ENCODE results near the gene FGFR3. TPM values are rescaled to one million over a fixed set of nuclear protein-coding genes. Genes with fewer than 3 reads are reported as not detected.

Gene FGFR3
- total RNA-seq, 4 donors from 2014 or later, result 56.2 to 209 (median 110) TPM

- Histone ChIP-seq H3K9me3 (no peaks in the 10 kb centered on the region), H3K4me1 (peaks cover 13 to 32% (median 25%) of the 10 kb centered on the region in 4 donors), H3K36me3 (no peaks in the 10 kb centered on the region), H3K4me3 (peak overlapping the region in 3 of 4 donors; percentile 24 to 48 (median 39)), H3K27me3 (peaks cover 94% of the 10 kb centered on the region), H3K27ac (no peak overlapping the region)
- DNase-seq, result peak; percentile 45
- TF ChIP-seq CTCF (IDR thresholded peaks at IDR 0.05) (peak in 4 of 5 experiments; percentile 27 to 31 (median 28)), POLR2AphosphoS5 (IDR thresholded peaks at IDR 0.05) (no peak), EP300 (IDR thresholded peaks at IDR 0.05; ENCODE audit: low read depth) (no peak)
- in situ Hi-C loops (cut with MboI; ENCODE audit: low pct_ligation_motif_present in 1 of 4, low pct_unique_long_range_greater_than_20kb in 1 of 4, low sequenced_read_pairs in 3 of 4), result no loop called here
- WGBS, 2 donors (ENCODE audit: low coverage in 1 of 2), result 22% methylated on average over 21 of the region's 32 CpGs; no CpG with 5 or more reads in 1 of the 2 donors
- intact Hi-C loops (cut with DNase I; ENCODE audit: low total_unique reads), result no loop called here
Measured at GRCh38 chr4:1767770-1768366, 25.2 kb upstream of the FGFR3 start.

- intact Hi-C loops (cut with DNase I; ENCODE audit: low total_unique reads) (no loop called here), in situ Hi-C loops (cut with MboI; ENCODE audit: low pct_ligation_motif_present in 1 of 4, low pct_unique_long_range_greater_than_20kb in 1 of 4, low sequenced_read_pairs in 3 of 4) (no loop called here)
- H3K27me3 ChIP-seq, result peaks cover 92% of the 10 kb centered on the region
- H3K4me3 ChIP-seq, result no peak overlapping the region
- peaks cover 9 to 25% (median 19%) of the 10 kb centered on the region in 4 donors for H3K4me1 ChIP-seq
- no peak for DNase-seq
- H3K27ac ChIP-seq, result no peak overlapping the region
- H3K9me3 ChIP-seq, result no peaks in the 10 kb centered on the region
- no peaks in the 10 kb centered on the region for H3K36me3 ChIP-seq
- 71% methylated on average over 21 of the region's 23 CpGs; no CpG with 5 or more reads in 1 of the 2 donors for WGBS, 2 donors (ENCODE audit: low coverage in 1 of 2)
- TF ChIP-seq POLR2A (IDR thresholded peaks at IDR 0.05) (no peak), EP300 (IDR thresholded peaks at IDR 0.05; ENCODE audit: low read depth) (no peak), POLR2AphosphoS5 (IDR thresholded peaks at IDR 0.05) (no peak), CTCF (IDR thresholded peaks at IDR 0.05) (no peak)
Measured at GRCh38 chr4:1768367-1769034, 24.6 kb upstream of the FGFR3 start.

GRCh38 chr4:1769692-1770091, 23.4 kb upstream of the FGFR3 start:
- no peak for TF ChIP-seq EP300 (IDR thresholded peaks at IDR 0.05; ENCODE audit: low read depth)
- TF ChIP-seq POLR2AphosphoS5 (IDR thresholded peaks at IDR 0.05), result no peak
- TF ChIP-seq POLR2A (IDR thresholded peaks at IDR 0.05), result no peak
- TF ChIP-seq CTCF (IDR thresholded peaks at IDR 0.05), result no peak
- H3K27ac ChIP-seq, result no peak overlapping the region
- no peak overlapping the region for H3K4me3 ChIP-seq
- intact Hi-C loops (cut with DNase I; ENCODE audit: low total_unique reads) (no loop called here), in situ Hi-C loops (cut with MboI; ENCODE audit: low pct_ligation_motif_present in 1 of 4, low pct_unique_long_range_greater_than_20kb in 1 of 4, low sequenced_read_pairs in 3 of 4) (no loop called here)
- H3K4me1 ChIP-seq, result peaks cover 5 to 18% (median 11%) of the 10 kb centered on the region in 4 donors
- no peaks in the 10 kb centered on the region for H3K9me3 ChIP-seq
- WGBS, 2 donors (ENCODE audit: low coverage in 1 of 2), result 63% methylated on average over 6 of the region's 6 CpGs; no CpG with 5 or more reads in 1 of the 2 donors
- peaks cover 82% of the 10 kb centered on the region for H3K27me3 ChIP-seq
- H3K36me3 ChIP-seq, result no peaks in the 10 kb centered on the region
- no peak for DNase-seq

- WGBS, 2 donors (ENCODE audit: low coverage in 1 of 2), result 56% methylated on average over 15 of the region's 33 CpGs; no CpG with 5 or more reads in 1 of the 2 donors
- Histone ChIP-seq H3K9me3 (no peaks in the 10 kb centered on the region), H3K4me1 (peaks cover 5 to 18% (median 11%) of the 10 kb centered on the region in 4 donors), H3K27ac (no peak overlapping the region), H3K27me3 (peaks cover 77% of the 10 kb centered on the region), H3K36me3 (no peaks in the 10 kb centered on the region), H3K4me3 (no peak overlapping the region)
- in situ Hi-C loops (cut with MboI; ENCODE audit: low pct_ligation_motif_present in 1 of 4, low pct_unique_long_range_greater_than_20kb in 1 of 4, low sequenced_read_pairs in 3 of 4) (no loop called here), intact Hi-C loops (cut with DNase I; ENCODE audit: low total_unique reads) (no loop called here)
- no peak for DNase-seq
- TF ChIP-seq POLR2A (IDR thresholded peaks at IDR 0.05) (no peak), EP300 (IDR thresholded peaks at IDR 0.05; ENCODE audit: low read depth) (no peak), POLR2AphosphoS5 (IDR thresholded peaks at IDR 0.05) (no peak), CTCF (IDR thresholded peaks at IDR 0.05) (no peak)
Measured at GRCh38 chr4:1770245-1770644, 22.8 kb upstream of the FGFR3 start.
